Measurements from ENCODE around the gene STEAP1B. TPM values are rescaled to one million over a fixed set of nuclear protein-coding genes. Genes with fewer than 3 reads are reported as not detected.

Gene STEAP1B
- 0.16 to 0.23 TPM (median 0.18 TPM) in 3 of 5 replicates, not detected in the others for total RNA-seq (2022; extraction: Qiagen RNA extraction; ENCODE audit: low read depth)

GRCh38 chr7:22499888-22500689, at the start of gene STEAP1B:
TSS of gene STEAP1B (minus strand) at chr7:22500188. CDS start at chr7:22494855, 5,333 bp downstream.

Other genes with a start within 250 kb of the STEAP1B start
- gene RAPGEF5, start 143.0 kb downstream of the STEAP1B start, total RNA-seq (2022; extraction: Qiagen RNA extraction; ENCODE audit: low read depth), result 0.05 to 0.25 TPM (median 0.18 TPM) in 5 replicates
- gene IL6, start 227.0 kb upstream of the STEAP1B start, total RNA-seq (2022; extraction: Qiagen RNA extraction; ENCODE audit: low read depth), result 0.83 to 8.5 TPM (median 2.0 TPM) in 5 replicates

Data from A549 treated with ZK216348 at 1 μM for 4 hours (cell line).